Kidney capillary endothelial cell (primary cell): Measurements from ENCODE around the gene PDE6G.
A peak's percentile ranks its signal among the peaks of the same experiment; 100 is the strongest.
"Not testable (repeated sequence)": the region's sequence is repeated elsewhere in the genome, so short reads cannot be mapped to it uniquely, and the experiment has no call there.

ENCODE experiments used
- DNase-seq: peaks from one replicate; pipeline ENCODE4 v3.0.0-alpha.2; 2018; ENCODE audit warnings: low spot score

The PDE6G gene

GRCh38 chr17:81687770-81688541 lies 31.6 kb upstream of the PDE6G start:
- no peak for DNase-seq

GRCh38 chr17:81686614-81687013 lies 30.3 kb upstream of the PDE6G start:
- no peak for DNase-seq

- DNase-seq: peak; percentile 62
Observed at GRCh38 chr17:81685108-81685507, 28.8 kb upstream of the PDE6G start.

- DNase-seq: no peak
Observed at GRCh38 chr17:81684442-81684911, 28.1 kb upstream of the PDE6G start.

GRCh38 chr17:81683584-81684441 lies 27.5 kb upstream of the PDE6G start, which contains the start of the genes ARL16 and HGS:
ARL16 (minus strand) TSS chr17:81683797; CDS start chr17:81683753, 44 bp downstream.
HGS (plus strand) TSS chr17:81684011; CDS start chr17:81684067, 56 bp downstream.
- DNase-seq: peak; percentile 99

GRCh38 chr17:81683208-81683583 lies 26.9 kb upstream of the PDE6G start:
- DNase-seq: no peak

- no peak for DNase-seq
Observed at GRCh38 chr17:81682565-81683207, 26.3 kb upstream of the PDE6G start.

- no peak for DNase-seq
Observed at GRCh38 chr17:81681672-81682071, 25.3 kb upstream of the PDE6G start.

GRCh38 chr17:81680150-81680549 lies 23.8 kb upstream of the PDE6G start:
- DNase-seq: no peak

- no peak for DNase-seq
Observed at GRCh38 chr17:81676906-81677305, 20.6 kb upstream of the PDE6G start.

GRCh38 chr17:81675515-81676221 lies 19.3 kb upstream of the PDE6G start:
- DNase-seq: not testable (repeated sequence)

GRCh38 chr17:81673561-81674258 lies 17.4 kb upstream of the PDE6G start:
- DNase-seq: no peak

- no peak for DNase-seq
Observed at GRCh38 chr17:81672954-81673353, 16.6 kb upstream of the PDE6G start.

GRCh38 chr17:81672504-81672903 lies 16.2 kb upstream of the PDE6G start:
- DNase-seq: no peak

GRCh38 chr17:81667754-81668153 lies 11.4 kb upstream of the PDE6G start:
- DNase-seq: no peak

GRCh38 chr17:81666342-81667191 lies 10.2 kb upstream of the PDE6G start, which contains the start of the genes CCDC137 and OXLD1:
CCDC137 (plus strand) TSS chr17:81666737; CDS start chr17:81666767, 30 bp downstream.
OXLD1 (minus strand) TSS chr17:81666605; CDS start chr17:81666577, 28 bp downstream.
- DNase-seq: peak; percentile 92

GRCh38 chr17:81666092-81666341 lies 9.7 kb upstream of the PDE6G start:
- DNase-seq: peak; percentile 46

- DNase-seq: peak; percentile 24
Observed at GRCh38 chr17:81665205-81666091, 9.1 kb upstream of the PDE6G start.

- DNase-seq: no peak
Observed at GRCh38 chr17:81664051-81664470, 7.7 kb upstream of the PDE6G start.
